Vagina (tissue), 2 donors: ENCODE measurements around the gene TCHH.

Source experiments
- CTCF ChIP-seq, 3 experiments: fragments of 450-650 bp in 2 of 3; fragments of 200-600 bp in 1 of 3; sonication (generic) in 1 of 3; IDR thresholded peaks; one replicate each; pipeline ENCODE4 v1.5.1; 2017 to 2019; ENCODE audit warnings: antibody characterized with exemption in 3 of 3, mild to moderate bottlenecking in 2 of 3, moderate library complexity in 2 of 3
- POLR2A ChIP-seq, 2 donors: fragments of 450-650 bp; IDR thresholded peaks; one replicate each; pipeline ENCODE4 v1.6.1; 2017; ENCODE audit warnings: antibody characterized with exemption in 2 of 2, mild to moderate bottlenecking in 2 of 2, moderate library complexity in 2 of 2

GRCh38 chr1:152118915-152119314 lies 3.7 kb upstream of the TCHH start:
- TF ChIP-seq CTCF (IDR thresholded peaks at IDR 0.05) (no peak), POLR2A (IDR thresholded peaks at IDR 0.05) (no peak)
